Nephron progenitor cell (in vitro differentiated cells): ENCODE measurements around the gene KLHDC3.

ENCODE experiments used
- DNase-seq: peaks from one replicate; pipeline ENCODE4 v3.0.0; 2021
- H3K27ac Mint-ChIP-seq: 2 replicates; pipeline ENCODE4 v1.8.0; 2021; ENCODE audit warnings: mild to moderate bottlenecking, moderate library complexity, mixed read lengths
- H3K27me3 Mint-ChIP-seq: 2 replicates; pipeline ENCODE4 v1.8.0; 2021; ENCODE audit warnings: mild to moderate bottlenecking, low read depth, mixed read lengths; ENCODE audit not compliant: poor library complexity
- H3K36me3 Mint-ChIP-seq: 2 replicates; pipeline ENCODE4 v1.8.0; 2021; ENCODE audit warnings: low read depth, mixed read lengths
- H3K4me1 Mint-ChIP-seq: 2 replicates; pipeline ENCODE4 v1.8.0; 2021; ENCODE audit warnings: mixed read lengths
- H3K4me3 Mint-ChIP-seq: 2 replicates; pipeline ENCODE4 v1.8.0; 2021; ENCODE audit warnings: mild to moderate bottlenecking, moderate library complexity, mixed read lengths
- H3K9me3 Mint-ChIP-seq: 2 replicates; pipeline ENCODE4 v1.8.0; 2021; ENCODE audit warnings: mild to moderate bottlenecking, moderate library complexity, mixed read lengths
- CTCF ChIP-seq: fragments of 200-600 bp; sonication (generic); IDR thresholded peaks from 2 replicates; pipeline ENCODE4 v1.5.0; 2021; ENCODE audit warnings: antibody characterized with exemption

The KLHDC3 gene

GRCh38 chr6:43033496-43034189 is 19.6 kb downstream of the KLHDC3 start:
- H3K9me3 Mint-ChIP-seq: no peaks in the 10 kb centered on the region
- H3K4me1 Mint-ChIP-seq: no peaks in the 10 kb centered on the region
- peak overlapping the region; percentile 51 for H3K27ac Mint-ChIP-seq
- no peak for DNase-seq
- no peak for TF ChIP-seq CTCF
- H3K36me3 Mint-ChIP-seq: peaks cover 84% of the 10 kb centered on the region
- H3K27me3 Mint-ChIP-seq: no peaks in the 10 kb centered on the region
- no peak overlapping the region for H3K4me3 Mint-ChIP-seq

GRCh38 chr6:43034190-43034525 is 20.1 kb downstream of the KLHDC3 start:
- H3K9me3 Mint-ChIP-seq: no peaks in the 10 kb centered on the region
- peaks cover 85% of the 10 kb centered on the region for H3K36me3 Mint-ChIP-seq
- peak overlapping the region; percentile 51 for H3K27ac Mint-ChIP-seq
- H3K27me3 Mint-ChIP-seq: no peaks in the 10 kb centered on the region
- no peak for DNase-seq
- H3K4me3 Mint-ChIP-seq: no peak overlapping the region
- no peaks in the 10 kb centered on the region for H3K4me1 Mint-ChIP-seq
- no peak for TF ChIP-seq CTCF

GRCh38 chr6:43035495-43036194 is 21.6 kb downstream of the KLHDC3 start:
- Mint-ChIP-seq H3K27me3 (no peaks in the 10 kb centered on the region), H3K27ac (no peak overlapping the region), H3K36me3 (peaks cover 79% of the 10 kb centered on the region), H3K4me3 (no peak overlapping the region), H3K4me1 (no peaks in the 10 kb centered on the region), H3K9me3 (no peaks in the 10 kb centered on the region)
- DNase-seq: no peak
- TF ChIP-seq CTCF: no peak

- Mint-ChIP-seq H3K4me1 (no peaks in the 10 kb centered on the region), H3K27me3 (no peaks in the 10 kb centered on the region), H3K36me3 (peaks cover 76% of the 10 kb centered on the region), H3K9me3 (no peaks in the 10 kb centered on the region), H3K27ac (peak overlapping the region; percentile 68), H3K4me3 (no peak overlapping the region)
- TF ChIP-seq CTCF: no peak
- DNase-seq: no peak
These were observed 22.7 kb downstream of the KLHDC3 start for GRCh38 chr6:43036712-43037111.

- Mint-ChIP-seq H3K27ac (peak overlapping the region; percentile 82), H3K9me3 (no peaks in the 10 kb centered on the region), H3K36me3 (peaks cover 75% of the 10 kb centered on the region), H3K4me1 (no peaks in the 10 kb centered on the region), H3K27me3 (no peaks in the 10 kb centered on the region), H3K4me3 (no peak overlapping the region)
- TF ChIP-seq CTCF: no peak
- DNase-seq: no peak
These were observed 23.1 kb downstream of the KLHDC3 start for GRCh38 chr6:43037197-43037596.

- no peak for TF ChIP-seq CTCF
- no peaks in the 10 kb centered on the region for H3K27me3 Mint-ChIP-seq
- peak overlapping the region; percentile 82 for H3K27ac Mint-ChIP-seq
- H3K9me3 Mint-ChIP-seq: no peaks in the 10 kb centered on the region
- H3K4me3 Mint-ChIP-seq: no peak overlapping the region
- DNase-seq: no peak
- H3K36me3 Mint-ChIP-seq: peaks cover 75% of the 10 kb centered on the region
- H3K4me1 Mint-ChIP-seq: no peaks in the 10 kb centered on the region
These were observed 23.7 kb downstream of the KLHDC3 start for GRCh38 chr6:43037706-43038105.
